Measurements from ENCODE around the gene DERL3.

DERL3 gene

GRCh38 chr22:23800297-23801237 is 38.2 kb downstream of the DERL3 start:
- no peak for FAIRE-seq

- no peak for FAIRE-seq
Measured at GRCh38 chr22:23796461-23796860, 42.3 kb downstream of the DERL3 start.

- FAIRE-seq = no peak
Measured at GRCh38 chr22:23793326-23793725, 45.5 kb downstream of the DERL3 start.

- FAIRE-seq = no peak
Measured at GRCh38 chr22:23791738-23792645, 46.8 kb downstream of the DERL3 start.

- no peak for FAIRE-seq
Measured at GRCh38 chr22:23790819-23791737, 47.7 kb downstream of the DERL3 start.

GRCh38 chr22:23789638-23790037 is 49.2 kb downstream of the DERL3 start:
- FAIRE-seq = no peak

GRCh38 chr22:23789121-23789520 is 49.7 kb downstream of the DERL3 start:
- FAIRE-seq = no peak

GRCh38 chr22:23787910-23788309 is 50.9 kb downstream of the DERL3 start:
- no peak for FAIRE-seq

GRCh38 chr22:23787600-23787896 is 51.3 kb downstream of the DERL3 start:
- no peak for FAIRE-seq

GRCh38 chr22:23786752-23787599 is 51.8 kb downstream of the DERL3 start, which contains the start of gene SMARCB1:
TSS of gene SMARCB1 (plus strand) at chr22:23786966. CDS start at chr22:23787170, 204 bp downstream.
- no peak for FAIRE-seq

GRCh38 chr22:23786261-23786710 is 52.5 kb downstream of the DERL3 start:
- FAIRE-seq = no peak
